ENCODE results near the gene MYO5B. TPM values are rescaled to one million over a fixed set of nuclear protein-coding genes. Genes with fewer than 3 reads are reported as not detected.

MYO5B gene
- polyA plus RNA-seq, 1 of the 3 experiments (the other 2 are of a cell fraction) = 1.3 TPM

GRCh38 chr18:50127516-50128210, 67.3 kb downstream of the MYO5B start:
- 39% methylated on average over 4 of the region's 4 CpGs for WGBS (ENCODE audit: low lambda C conversion rate)
- CTCF ChIA-PET = interaction anchor here (1.1 kb wide), 2 partner anchors 19 to 76 kb away, joined by 3 read pairs; no protein-coding TSS in a partner anchor

DNA sequence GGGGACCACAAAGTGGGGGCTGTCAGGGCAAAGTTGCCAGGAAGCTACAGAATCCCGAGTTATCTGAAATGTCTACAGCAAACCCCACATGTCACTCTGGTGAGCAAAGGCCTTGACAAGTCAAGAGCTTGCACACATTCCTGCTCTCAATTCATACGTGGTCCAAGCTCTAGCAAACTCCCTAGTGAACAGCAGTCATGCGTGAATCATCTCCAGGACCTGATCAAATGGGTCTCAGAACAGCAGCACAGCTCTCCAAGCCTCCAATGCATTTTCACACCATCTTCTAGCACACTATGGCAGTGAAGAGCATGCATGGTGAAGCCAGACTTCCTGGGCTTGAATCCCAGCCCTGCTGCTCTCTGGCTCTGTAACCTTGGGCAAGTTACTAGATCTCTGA, 68.5 kb downstream of the MYO5B start:
- H3K27ac ChIP-seq (ENCODE audit: low read depth in 2 of 2, low read length in 1 of 2) = no peak overlapping the region
- no peaks in the 10 kb centered on the region for H3K9me3 ChIP-seq
- no peak overlapping the region for H3K9ac ChIP-seq
- no peak overlapping the region for H3K4me2 ChIP-seq
- no peak overlapping the region for H2AFZ ChIP-seq (ENCODE audit: low read depth)
- H3K36me3 ChIP-seq (replicated peaks in 1 of 2; ENCODE audit: control insufficient read depth in 1 of 2, insufficient read depth in 2 of 2, low read length in 1 of 2) = no peaks in the 10 kb centered on the region
- no peaks in the 10 kb centered on the region for H4K20me1 ChIP-seq (ENCODE audit: insufficient read depth)
- H3K9me2 ChIP-seq = no peaks in the 10 kb centered on the region
- ChIA-PET CTCF (interaction anchor here (1.1 kb wide), 1 partner anchor 17 kb away, joined by 3 read pairs; no protein-coding TSS in a partner anchor), POLR2A (no interaction called here)
- WGBS (ENCODE audit: low lambda C conversion rate) = 0% methylated on average over 1 of the region's 3 CpGs
- no peaks in the 10 kb centered on the region for H3K79me2 ChIP-seq (ENCODE audit: insufficient read depth)
- TF ChIP-seq CHD2 (IDR thresholded peaks at IDR 0.05; ENCODE audit: low read length, partially characterized antibody) = no peak
- no peaks in the 10 kb centered on the region for H3K4me1 ChIP-seq (ENCODE audit: control insufficient read depth in 1 of 2, insufficient read depth in 2 of 2, low read depth in 1 of 2, low read length in 1 of 2)
- H3K4me3 ChIP-seq (ENCODE audit: low read depth in 2 of 2, low read length in 1 of 2) = no peak overlapping the region
- H3K27me3 ChIP-seq (ENCODE audit: insufficient read depth) = no peaks in the 10 kb centered on the region
- no peak for DNase-seq
- H3F3A ChIP-seq (replicated peaks; ENCODE audit: insufficient read depth) = no peaks in the 10 kb centered on the region

More at GRCh38 chr18:50127516-50128210, 67.3 kb downstream of the MYO5B start:
- TF ChIP-seq, protein P1, sequence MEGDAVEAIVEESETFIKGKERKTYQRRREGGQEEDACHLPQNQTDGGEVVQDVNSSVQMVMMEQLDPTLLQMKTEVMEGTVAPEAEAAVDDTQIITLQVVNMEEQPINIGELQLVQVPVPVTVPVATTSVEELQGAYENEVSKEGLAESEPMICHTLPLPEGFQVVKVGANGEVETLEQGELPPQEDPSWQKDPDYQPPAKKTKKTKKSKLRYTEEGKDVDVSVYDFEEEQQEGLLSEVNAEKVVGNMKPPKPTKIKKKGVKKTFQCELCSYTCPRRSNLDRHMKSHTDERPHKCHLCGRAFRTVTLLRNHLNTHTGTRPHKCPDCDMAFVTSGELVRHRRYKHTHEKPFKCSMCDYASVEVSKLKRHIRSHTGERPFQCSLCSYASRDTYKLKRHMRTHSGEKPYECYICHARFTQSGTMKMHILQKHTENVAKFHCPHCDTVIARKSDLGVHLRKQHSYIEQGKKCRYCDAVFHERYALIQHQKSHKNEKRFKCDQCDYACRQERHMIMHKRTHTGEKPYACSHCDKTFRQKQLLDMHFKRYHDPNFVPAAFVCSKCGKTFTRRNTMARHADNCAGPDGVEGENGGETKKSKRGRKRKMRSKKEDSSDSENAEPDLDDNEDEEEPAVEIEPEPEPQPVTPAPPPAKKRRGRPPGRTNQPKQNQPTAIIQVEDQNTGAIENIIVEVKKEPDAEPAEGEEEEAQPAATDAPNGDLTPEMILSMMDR (IDR thresholded peaks at IDR 0.05) = no peak
- TF ChIP-seq MAX (IDR thresholded peaks at IDR 0.05; ENCODE audit: low read depth) (no peak), GATA2 (CRISPR knock-in tag; IDR thresholded peaks at IDR 0.05) (no peak), RCOR1 (IDR thresholded peaks at IDR 0.05; ENCODE audit: low read length) (no peak), JUND (IDR thresholded peaks at IDR 0.05) (no peak)
- H3F3A ChIP-seq (replicated peaks; ENCODE audit: insufficient read depth) = no peaks in the 10 kb centered on the region
- no peak overlapping the region for H3K9ac ChIP-seq
- no peaks in the 10 kb centered on the region for H3K4me1 ChIP-seq (ENCODE audit: control insufficient read depth in 1 of 2, insufficient read depth in 2 of 2, low read depth in 1 of 2, low read length in 1 of 2)
- H3K9me2 ChIP-seq = no peaks in the 10 kb centered on the region
- DNase-seq = no peak
- POLR2A ChIA-PET = no interaction called here
- H3K79me2 ChIP-seq (ENCODE audit: insufficient read depth) = no peaks in the 10 kb centered on the region
- no peak overlapping the region for H3K27ac ChIP-seq (ENCODE audit: low read depth in 2 of 2, low read length in 1 of 2)
- no peaks in the 10 kb centered on the region for H3K36me3 ChIP-seq (replicated peaks in 1 of 2; ENCODE audit: control insufficient read depth in 1 of 2, insufficient read depth in 2 of 2, low read length in 1 of 2)
- no peaks in the 10 kb centered on the region for H3K27me3 ChIP-seq (ENCODE audit: insufficient read depth)
- H3K4me2 ChIP-seq = no peak overlapping the region
- H4K20me1 ChIP-seq (ENCODE audit: insufficient read depth) = no peaks in the 10 kb centered on the region
- no peak overlapping the region for H2AFZ ChIP-seq (ENCODE audit: low read depth)
- no peak overlapping the region for H3K4me3 ChIP-seq (ENCODE audit: low read depth in 2 of 2, low read length in 1 of 2)
- no peaks in the 10 kb centered on the region for H3K9me3 ChIP-seq

DNA sequence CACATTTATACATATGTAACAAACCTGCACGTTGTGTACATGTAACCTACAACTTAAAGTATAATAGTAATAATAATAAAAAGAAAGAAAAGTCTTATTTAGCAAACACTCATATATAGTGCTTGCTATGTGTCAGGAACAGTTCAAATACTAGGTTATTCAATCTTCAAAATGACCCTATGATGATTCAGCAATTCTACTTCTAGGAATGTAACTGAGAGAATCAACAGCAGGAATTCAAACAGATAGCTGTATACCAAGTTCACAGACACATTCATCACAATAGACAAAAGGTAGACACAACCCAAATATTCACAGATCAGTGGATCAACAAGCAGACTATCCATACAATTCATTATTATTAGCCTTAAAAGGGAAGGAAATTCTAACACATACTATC, 69.5 kb downstream of the MYO5B start:
- Histone ChIP-seq H4K20me1 (ENCODE audit: insufficient read depth) (no peaks in the 10 kb centered on the region), H3K9me2 (no peaks in the 10 kb centered on the region), H3K9me3 (no peaks in the 10 kb centered on the region), H2AFZ (ENCODE audit: low read depth) (no peak overlapping the region), H3K36me3 (replicated peaks in 1 of 2; ENCODE audit: control insufficient read depth in 1 of 2, insufficient read depth in 2 of 2, low read length in 1 of 2) (no peaks in the 10 kb centered on the region), H3K4me2 (no peak overlapping the region), H3K4me1 (ENCODE audit: control insufficient read depth in 1 of 2, insufficient read depth in 2 of 2, low read depth in 1 of 2, low read length in 1 of 2) (no peaks in the 10 kb centered on the region), H3K79me2 (ENCODE audit: insufficient read depth) (no peaks in the 10 kb centered on the region), H3K27ac (ENCODE audit: low read depth in 2 of 2, low read length in 1 of 2) (no peak overlapping the region), H3K9ac (no peak overlapping the region), H3K27me3 (ENCODE audit: insufficient read depth) (no peaks in the 10 kb centered on the region), H3F3A (replicated peaks; ENCODE audit: insufficient read depth) (no peaks in the 10 kb centered on the region), H3K4me3 (ENCODE audit: low read depth in 2 of 2, low read length in 1 of 2) (no peak overlapping the region)
- WGBS (ENCODE audit: low lambda C conversion rate) = 6% methylated on average over 1 of the region's 1 CpG
- ChIA-PET CTCF (no interaction called here), POLR2A (no interaction called here)
- DNase-seq = no peak
- TF ChIP-seq TCF12 (IDR thresholded peaks at IDR 0.05) (no peak), MAX (IDR thresholded peaks at IDR 0.05; ENCODE audit: low read depth) (no peak), POLR2AphosphoS5 (IDR thresholded peaks at IDR 0.05; ENCODE audit: low read depth, low read length) (no peak), MEF2A (IDR thresholded peaks at IDR 0.05; ENCODE audit: borderline replicate concordance, low read depth) (no peak), YY1 (IDR thresholded peaks at IDR 0.05; ENCODE audit: low read depth) (no peak), RFX5 (IDR thresholded peaks at IDR 0.05; ENCODE audit: low read length) (no peak), SMC3 (IDR thresholded peaks at IDR 0.05; ENCODE audit: low read depth, low read length) (no peak), FOXJ3 (CRISPR knock-in tag; IDR thresholded peaks at IDR 0.05) (no peak), NRF1 (IDR thresholded peaks at IDR 0.05; ENCODE audit: low read depth, low read length) (no peak)
- TF ChIP-seq, protein P1 (IDR thresholded peaks at IDR 0.05) = no peak
- TF ChIP-seq, protein P2, sequence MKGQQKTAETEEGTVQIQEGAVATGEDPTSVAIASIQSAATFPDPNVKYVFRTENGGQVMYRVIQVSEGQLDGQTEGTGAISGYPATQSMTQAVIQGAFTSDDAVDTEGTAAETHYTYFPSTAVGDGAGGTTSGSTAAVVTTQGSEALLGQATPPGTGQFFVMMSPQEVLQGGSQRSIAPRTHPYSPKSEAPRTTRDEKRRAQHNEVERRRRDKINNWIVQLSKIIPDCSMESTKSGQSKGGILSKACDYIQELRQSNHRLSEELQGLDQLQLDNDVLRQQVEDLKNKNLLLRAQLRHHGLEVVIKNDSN (IDR thresholded peaks at IDR 0.05; ENCODE audit: borderline replicate concordance, low read depth) = no peak
- TF ChIP-seq, protein P3, sequence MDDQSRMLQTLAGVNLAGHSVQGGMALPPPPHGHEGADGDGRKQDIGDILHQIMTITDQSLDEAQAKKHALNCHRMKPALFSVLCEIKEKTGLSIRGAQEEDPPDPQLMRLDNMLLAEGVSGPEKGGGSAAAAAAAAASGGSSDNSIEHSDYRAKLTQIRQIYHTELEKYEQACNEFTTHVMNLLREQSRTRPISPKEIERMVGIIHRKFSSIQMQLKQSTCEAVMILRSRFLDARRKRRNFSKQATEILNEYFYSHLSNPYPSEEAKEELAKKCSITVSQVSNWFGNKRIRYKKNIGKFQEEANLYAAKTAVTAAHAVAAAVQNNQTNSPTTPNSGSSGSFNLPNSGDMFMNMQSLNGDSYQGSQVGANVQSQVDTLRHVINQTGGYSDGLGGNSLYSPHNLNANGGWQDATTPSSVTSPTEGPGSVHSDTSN (IDR thresholded peaks at IDR 0.05) = no peak

Measured in SK-N-SH (cell line).